K562 (cell line): ENCODE measurements around the gene SLC22A12.

Source experiments
- ATF3 ChIP-seq, 2 experiments: fragments of 450-650 bp in 1 of 2; sonication (generic) in 1 of 2; formaldehyde crosslinking in 1 of 2; IDR thresholded peaks in 1 of 2; conservative IDR thresholded peaks in 1 of 2; 2 replicates each; pipeline versions ENCODE4 v1.6.1 to v1.8.1; 2016 to 2023; ENCODE audit warnings: mild to moderate bottlenecking in 2 of 2, moderate library complexity in 2 of 2, inconsistent platforms in 1 of 2, missing genetic modification reagents in 1 of 2
- BACH1 ChIP-seq: fragments of 200-800 bp; sonication (Bioruptor generic); IDR thresholded peaks from 2 replicates; pipeline ENCODE4 v1.6.1; 2016; ENCODE audit warnings: missing genetic modification characterization, missing compliant biosample characterization
- EZH2 ChIP-seq: IDR thresholded peaks from 2 replicates; pipeline ENCODE4 v1.6.1; 2012; ENCODE audit warnings: low read depth, mild to moderate bottlenecking, inconsistent platforms, low read length, borderline replicate concordance
- NFIC ChIP-seq: fragments of 450-650 bp; IDR thresholded peaks from 2 replicates; pipeline ENCODE4 v1.6.1; 2017; ENCODE audit warnings: mild to moderate bottlenecking, inconsistent platforms
- PKNOX1 ChIP-seq: fragments of 450-650 bp; IDR thresholded peaks from 2 replicates; pipeline ENCODE4 v1.6.1; 2016
- SP1 ChIP-seq: sonication (generic); formaldehyde crosslinking; IDR thresholded peaks from 2 replicates; pipeline ENCODE4 v1.8.1; 2022; ENCODE audit warnings: mild to moderate bottlenecking, missing genetic modification reagents
- TAF1 ChIP-seq: IDR thresholded peaks from 2 replicates; pipeline ENCODE4 v1.6.1; 2011; ENCODE audit warnings: mild to moderate bottlenecking, low read length, moderate library complexity; ENCODE audit not compliant: insufficient read depth, control insufficient read depth, severe bottlenecking; ENCODE audit errors: extremely low read depth
- TCF7L2 ChIP-seq: fragments of 150-350 bp; IDR thresholded peaks from 2 replicates; pipeline ENCODE4 v1.6.1; 2016; ENCODE audit warnings: low read depth, mild to moderate bottlenecking, low read length, moderate library complexity
- TEAD4 ChIP-seq, 2 experiments: sonication (generic) in 1 of 2; formaldehyde crosslinking in 1 of 2; IDR thresholded peaks; 2 replicates each; pipeline versions ENCODE4 v1.6.1 to v1.8.0; 2012 to 2022; ENCODE audit warnings: borderline replicate concordance in 1 of 2, inconsistent platforms in 1 of 2, low read length in 1 of 2, mild to moderate bottlenecking in 1 of 2, missing genetic modification reagents in 1 of 2
- ZNF354B ChIP-seq: fragments of 250-450 bp; sonication (Bioruptor Pico); IDR thresholded peaks from 2 replicates; pipeline ENCODE4 v1.4.0; 2020
- ZNF436 ChIP-seq: fragments of 250-450, 450-650 bp; sonication (Bioruptor Pico); formaldehyde crosslinking; IDR thresholded peaks from 2 replicates; pipeline ENCODE4 v1.7.0; 2020; ENCODE audit warnings: mild to moderate bottlenecking
- TF ChIP-seq, protein P1 (sequence below): sonication (generic); formaldehyde crosslinking; IDR thresholded peaks from 2 replicates; pipeline ENCODE4 v1.8.0; 2023; ENCODE audit warnings: mild to moderate bottlenecking, missing genetic modification reagents
- TF ChIP-seq, protein P2 (sequence below): fragments of 450-650 bp; IDR thresholded peaks from 2 replicates; pipeline ENCODE4 v1.6.1; 2017; ENCODE audit warnings: antibody characterized with exemption, mild to moderate bottlenecking

- TF ChIP-seq SP1 (CRISPR knock-in tag) = no peak
- TF ChIP-seq ZNF354B (CRISPR knock-in tag) = no peak
- no peak for TF ChIP-seq TCF7L2
- no peak for TF ChIP-seq TAF1
- no peak for TF ChIP-seq NFIC
- TF ChIP-seq, protein P1, sequence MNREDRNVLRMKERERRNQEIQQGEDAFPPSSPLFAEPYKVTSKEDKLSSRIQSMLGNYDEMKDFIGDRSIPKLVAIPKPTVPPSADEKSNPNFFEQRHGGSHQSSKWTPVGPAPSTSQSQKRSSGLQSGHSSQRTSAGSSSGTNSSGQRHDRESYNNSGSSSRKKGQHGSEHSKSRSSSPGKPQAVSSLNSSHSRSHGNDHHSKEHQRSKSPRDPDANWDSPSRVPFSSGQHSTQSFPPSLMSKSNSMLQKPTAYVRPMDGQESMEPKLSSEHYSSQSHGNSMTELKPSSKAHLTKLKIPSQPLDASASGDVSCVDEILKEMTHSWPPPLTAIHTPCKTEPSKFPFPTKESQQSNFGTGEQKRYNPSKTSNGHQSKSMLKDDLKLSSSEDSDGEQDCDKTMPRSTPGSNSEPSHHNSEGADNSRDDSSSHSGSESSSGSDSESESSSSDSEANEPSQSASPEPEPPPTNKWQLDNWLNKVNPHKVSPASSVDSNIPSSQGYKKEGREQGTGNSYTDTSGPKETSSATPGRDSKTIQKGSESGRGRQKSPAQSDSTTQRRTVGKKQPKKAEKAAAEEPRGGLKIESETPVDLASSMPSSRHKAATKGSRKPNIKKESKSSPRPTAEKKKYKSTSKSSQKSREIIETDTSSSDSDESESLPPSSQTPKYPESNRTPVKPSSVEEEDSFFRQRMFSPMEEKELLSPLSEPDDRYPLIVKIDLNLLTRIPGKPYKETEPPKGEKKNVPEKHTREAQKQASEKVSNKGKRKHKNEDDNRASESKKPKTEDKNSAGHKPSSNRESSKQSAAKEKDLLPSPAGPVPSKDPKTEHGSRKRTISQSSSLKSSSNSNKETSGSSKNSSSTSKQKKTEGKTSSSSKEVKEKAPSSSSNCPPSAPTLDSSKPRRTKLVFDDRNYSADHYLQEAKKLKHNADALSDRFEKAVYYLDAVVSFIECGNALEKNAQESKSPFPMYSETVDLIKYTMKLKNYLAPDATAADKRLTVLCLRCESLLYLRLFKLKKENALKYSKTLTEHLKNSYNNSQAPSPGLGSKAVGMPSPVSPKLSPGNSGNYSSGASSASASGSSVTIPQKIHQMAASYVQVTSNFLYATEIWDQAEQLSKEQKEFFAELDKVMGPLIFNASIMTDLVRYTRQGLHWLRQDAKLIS (CRISPR knock-in tag) = no peak
- TF ChIP-seq, protein P2, sequence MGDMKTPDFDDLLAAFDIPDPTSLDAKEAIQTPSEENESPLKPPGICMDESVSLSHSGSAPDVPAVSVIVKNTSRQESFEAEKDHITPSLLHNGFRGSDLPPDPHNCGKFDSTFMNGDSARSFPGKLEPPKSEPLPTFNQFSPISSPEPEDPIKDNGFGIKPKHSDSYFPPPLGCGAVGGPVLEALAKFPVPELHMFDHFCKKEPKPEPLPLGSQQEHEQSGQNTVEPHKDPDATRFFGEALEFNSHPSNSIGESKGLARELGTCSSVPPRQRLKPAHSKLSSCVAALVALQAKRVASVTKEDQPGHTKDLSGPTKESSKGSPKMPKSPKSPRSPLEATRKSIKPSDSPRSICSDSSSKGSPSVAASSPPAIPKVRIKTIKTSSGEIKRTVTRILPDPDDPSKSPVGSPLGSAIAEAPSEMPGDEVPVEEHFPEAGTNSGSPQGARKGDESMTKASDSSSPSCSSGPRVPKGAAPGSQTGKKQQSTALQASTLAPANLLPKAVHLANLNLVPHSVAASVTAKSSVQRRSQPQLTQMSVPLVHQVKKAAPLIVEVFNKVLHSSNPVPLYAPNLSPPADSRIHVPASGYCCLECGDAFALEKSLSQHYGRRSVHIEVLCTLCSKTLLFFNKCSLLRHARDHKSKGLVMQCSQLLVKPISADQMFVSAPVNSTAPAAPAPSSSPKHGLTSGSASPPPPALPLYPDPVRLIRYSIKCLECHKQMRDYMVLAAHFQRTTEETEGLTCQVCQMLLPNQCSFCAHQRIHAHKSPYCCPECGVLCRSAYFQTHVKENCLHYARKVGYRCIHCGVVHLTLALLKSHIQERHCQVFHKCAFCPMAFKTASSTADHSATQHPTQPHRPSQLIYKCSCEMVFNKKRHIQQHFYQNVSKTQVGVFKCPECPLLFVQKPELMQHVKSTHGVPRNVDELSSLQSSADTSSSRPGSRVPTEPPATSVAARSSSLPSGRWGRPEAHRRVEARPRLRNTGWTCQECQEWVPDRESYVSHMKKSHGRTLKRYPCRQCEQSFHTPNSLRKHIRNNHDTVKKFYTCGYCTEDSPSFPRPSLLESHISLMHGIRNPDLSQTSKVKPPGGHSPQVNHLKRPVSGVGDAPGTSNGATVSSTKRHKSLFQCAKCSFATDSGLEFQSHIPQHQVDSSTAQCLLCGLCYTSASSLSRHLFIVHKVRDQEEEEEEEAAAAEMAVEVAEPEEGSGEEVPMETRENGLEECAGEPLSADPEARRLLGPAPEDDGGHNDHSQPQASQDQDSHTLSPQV = no peak
- TF ChIP-seq ZNF436 = no peak
- no peak for TF ChIP-seq BACH1 (tag)
- TF ChIP-seq TEAD4 (IDR thresholded peaks at IDR 0.05; ENCODE audit: low read length) = no peak
- TF ChIP-seq TEAD4 (CRISPR knock-in tag; IDR thresholded peaks at IDR 0.05; ENCODE audit: borderline replicate concordance) = no peak
- no peak for TF ChIP-seq EZH2
- TF ChIP-seq PKNOX1 = no peak
- no peak for TF ChIP-seq ATF3 (IDR thresholded peaks at IDR 0.05)
- TF ChIP-seq ATF3 (CRISPR knock-in tag; conservative IDR thresholded peaks at IDR 0.05) = no peak
Observed at GRCh38 chr11:64626637-64627036, 35.6 kb downstream of the SLC22A12 start.
